Subcutaneous adipose tissue (tissue), 4 donors: ENCODE data around the gene CCDC78. TPM values are rescaled to one million over a fixed set of nuclear protein-coding genes. Genes with fewer than 3 reads are reported as not detected.

Experiments
- total RNA-seq, 4 donors: library from RNA; depleted of rRNA; stranded (reverse); fragments of >200 nt; gene quantifications; one replicate each; pipeline ENCODE4 v1.1.0, GENCODE V29; 2016
- TF ChIP-seq, protein P1 (sequence below): fragments of 450-650 bp; IDR thresholded peaks from one replicate; pipeline ENCODE4 v1.5.1; 2016; ENCODE audit warnings: low read depth, mild to moderate bottlenecking, control low read depth, antibody characterized with exemption, moderate library complexity

The CCDC78 gene
- total RNA-seq, 4 donors from 2014 or later: 0.44 to 2.5 (median 1.5) TPM; not detected in 1

DNA sequence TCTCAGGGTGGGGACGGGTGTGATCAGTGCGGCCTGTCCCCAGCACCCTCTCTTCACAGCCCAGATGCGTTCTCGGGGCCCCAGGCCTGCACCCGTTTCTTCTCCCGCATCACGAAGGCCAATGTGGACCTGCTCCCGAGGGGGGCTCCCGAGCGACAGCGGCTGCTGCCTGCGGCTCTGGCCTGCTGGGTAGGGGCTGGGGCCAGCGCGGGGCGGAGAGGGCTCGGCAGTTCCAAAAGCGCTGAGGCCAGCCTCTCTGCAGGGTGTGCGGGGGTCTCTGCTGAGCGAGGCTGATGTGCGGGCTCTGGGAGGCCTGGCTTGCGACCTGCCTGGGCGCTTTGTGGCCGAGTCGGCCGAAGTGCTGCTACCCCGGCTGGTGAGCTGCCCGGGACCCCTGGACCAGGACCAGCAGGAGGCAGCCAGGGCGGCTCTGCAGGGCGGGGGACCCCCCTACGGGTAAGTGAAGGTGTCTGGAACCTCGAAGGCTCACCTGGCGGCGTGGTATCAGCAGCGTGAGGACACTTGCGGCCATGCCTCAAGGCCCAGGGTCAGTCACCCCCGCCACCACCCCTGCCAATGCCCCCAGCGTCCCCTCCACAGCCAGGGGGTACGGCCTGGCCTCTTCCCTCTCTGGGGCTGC is 38.7 kb upstream of the CCDC78 start:
- TF ChIP-seq, protein P1, sequence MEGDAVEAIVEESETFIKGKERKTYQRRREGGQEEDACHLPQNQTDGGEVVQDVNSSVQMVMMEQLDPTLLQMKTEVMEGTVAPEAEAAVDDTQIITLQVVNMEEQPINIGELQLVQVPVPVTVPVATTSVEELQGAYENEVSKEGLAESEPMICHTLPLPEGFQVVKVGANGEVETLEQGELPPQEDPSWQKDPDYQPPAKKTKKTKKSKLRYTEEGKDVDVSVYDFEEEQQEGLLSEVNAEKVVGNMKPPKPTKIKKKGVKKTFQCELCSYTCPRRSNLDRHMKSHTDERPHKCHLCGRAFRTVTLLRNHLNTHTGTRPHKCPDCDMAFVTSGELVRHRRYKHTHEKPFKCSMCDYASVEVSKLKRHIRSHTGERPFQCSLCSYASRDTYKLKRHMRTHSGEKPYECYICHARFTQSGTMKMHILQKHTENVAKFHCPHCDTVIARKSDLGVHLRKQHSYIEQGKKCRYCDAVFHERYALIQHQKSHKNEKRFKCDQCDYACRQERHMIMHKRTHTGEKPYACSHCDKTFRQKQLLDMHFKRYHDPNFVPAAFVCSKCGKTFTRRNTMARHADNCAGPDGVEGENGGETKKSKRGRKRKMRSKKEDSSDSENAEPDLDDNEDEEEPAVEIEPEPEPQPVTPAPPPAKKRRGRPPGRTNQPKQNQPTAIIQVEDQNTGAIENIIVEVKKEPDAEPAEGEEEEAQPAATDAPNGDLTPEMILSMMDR: no peak

DNA sequence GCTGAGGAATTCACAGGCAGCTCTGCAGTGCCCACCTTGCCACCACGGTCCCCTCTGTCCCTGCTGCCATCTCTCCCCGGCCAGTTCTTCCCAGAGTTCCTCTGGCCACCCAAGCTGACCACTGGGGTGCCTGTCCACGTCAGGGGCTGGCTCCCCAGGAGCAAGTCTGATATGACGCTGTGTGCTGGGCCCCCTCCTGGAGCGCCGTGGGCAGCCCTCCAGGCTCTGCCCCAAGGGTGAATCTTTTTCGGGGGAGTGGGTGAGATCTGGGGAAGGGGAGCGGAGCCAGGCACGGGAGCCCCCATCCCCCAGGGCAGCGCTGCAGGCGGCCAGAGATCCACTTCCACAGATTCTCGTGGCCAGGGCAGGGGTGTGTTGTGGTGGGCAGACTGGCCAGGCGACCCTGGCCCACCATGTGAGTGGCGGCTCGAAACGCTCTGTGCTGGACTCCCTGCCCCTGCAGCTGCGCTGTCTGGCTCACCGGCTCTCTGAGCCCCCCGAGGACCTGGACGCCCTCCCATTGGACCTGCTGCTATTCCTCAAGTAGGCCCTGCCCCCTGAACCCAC is 38.0 kb upstream of the CCDC78 start:
- TF ChIP-seq, protein P1: no peak

DNA sequence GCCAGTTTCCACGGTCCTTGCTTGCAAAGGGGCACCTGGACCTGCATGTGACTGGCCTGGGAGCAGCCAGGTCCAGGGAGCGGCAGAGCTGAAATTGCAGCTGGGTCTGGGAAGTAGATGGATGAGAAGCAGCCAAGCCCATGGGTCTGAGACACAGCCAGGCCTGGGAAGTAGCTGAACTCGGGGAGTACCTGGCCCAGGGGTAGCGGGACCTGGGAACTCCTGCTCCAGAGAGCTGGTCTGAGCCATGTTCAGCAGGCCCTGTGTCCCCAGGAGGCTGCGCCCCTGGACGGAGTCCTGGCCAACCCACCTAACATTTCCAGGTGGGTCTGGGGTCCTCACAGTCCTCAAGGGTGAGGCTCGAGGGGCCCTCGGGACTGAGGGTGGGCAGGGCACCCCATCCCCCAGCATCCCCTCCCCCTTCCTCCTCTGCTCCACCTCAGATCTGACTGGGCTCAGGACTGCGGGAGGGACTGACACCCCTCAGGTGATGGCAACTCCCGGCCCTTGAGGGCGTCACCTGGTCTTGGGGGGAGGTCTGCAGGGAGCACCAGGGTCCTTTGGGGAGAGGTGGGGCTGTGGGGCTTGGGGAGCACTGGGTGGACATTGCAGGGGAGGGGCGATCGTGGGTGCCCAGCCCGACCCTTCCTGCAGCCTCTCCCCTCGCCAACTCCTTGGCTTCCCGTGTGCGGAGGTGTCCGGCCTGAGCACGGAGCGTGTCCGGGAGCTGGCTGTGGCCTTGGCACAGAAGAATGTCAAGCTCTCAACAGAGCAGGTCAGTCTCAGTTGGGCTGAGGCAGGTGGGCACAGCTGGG is 37.3 kb upstream of the CCDC78 start:
- TF ChIP-seq, protein P1: no peak

DNA sequence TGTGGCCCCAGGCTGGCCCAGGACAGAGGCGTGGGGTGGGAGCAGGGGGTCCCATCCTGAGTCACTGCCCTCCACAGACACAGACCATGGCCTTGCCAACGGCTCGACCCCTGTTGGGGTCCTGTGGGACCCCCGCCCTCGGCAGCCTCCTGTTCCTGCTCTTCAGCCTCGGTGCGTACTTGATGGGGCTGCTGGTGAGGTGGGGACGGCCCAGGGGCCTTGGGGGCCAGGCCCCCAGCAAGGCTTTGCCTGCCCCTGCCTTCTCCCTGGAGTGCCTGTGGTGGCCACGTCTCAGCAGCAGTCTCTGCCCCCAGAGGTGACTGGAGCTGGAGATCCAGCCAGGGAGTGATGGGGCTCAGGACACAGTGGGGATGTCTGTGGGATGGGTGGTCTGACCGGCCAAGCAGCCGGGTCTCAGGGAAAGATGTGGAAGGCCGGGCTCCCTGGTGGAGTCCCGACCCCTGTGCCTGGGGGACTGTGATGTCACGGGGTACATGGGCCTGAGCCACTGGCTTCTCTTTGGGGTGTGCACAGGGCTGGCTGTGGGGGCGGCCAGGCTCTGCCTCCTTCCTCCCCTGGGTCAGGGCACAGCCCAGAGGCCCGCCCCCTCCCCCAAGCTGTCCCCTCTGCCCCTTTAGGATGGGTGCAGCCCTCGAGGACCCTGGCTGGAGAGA is 36.5 kb upstream of the CCDC78 start:
- TF ChIP-seq, protein P1: no peak

DNA sequence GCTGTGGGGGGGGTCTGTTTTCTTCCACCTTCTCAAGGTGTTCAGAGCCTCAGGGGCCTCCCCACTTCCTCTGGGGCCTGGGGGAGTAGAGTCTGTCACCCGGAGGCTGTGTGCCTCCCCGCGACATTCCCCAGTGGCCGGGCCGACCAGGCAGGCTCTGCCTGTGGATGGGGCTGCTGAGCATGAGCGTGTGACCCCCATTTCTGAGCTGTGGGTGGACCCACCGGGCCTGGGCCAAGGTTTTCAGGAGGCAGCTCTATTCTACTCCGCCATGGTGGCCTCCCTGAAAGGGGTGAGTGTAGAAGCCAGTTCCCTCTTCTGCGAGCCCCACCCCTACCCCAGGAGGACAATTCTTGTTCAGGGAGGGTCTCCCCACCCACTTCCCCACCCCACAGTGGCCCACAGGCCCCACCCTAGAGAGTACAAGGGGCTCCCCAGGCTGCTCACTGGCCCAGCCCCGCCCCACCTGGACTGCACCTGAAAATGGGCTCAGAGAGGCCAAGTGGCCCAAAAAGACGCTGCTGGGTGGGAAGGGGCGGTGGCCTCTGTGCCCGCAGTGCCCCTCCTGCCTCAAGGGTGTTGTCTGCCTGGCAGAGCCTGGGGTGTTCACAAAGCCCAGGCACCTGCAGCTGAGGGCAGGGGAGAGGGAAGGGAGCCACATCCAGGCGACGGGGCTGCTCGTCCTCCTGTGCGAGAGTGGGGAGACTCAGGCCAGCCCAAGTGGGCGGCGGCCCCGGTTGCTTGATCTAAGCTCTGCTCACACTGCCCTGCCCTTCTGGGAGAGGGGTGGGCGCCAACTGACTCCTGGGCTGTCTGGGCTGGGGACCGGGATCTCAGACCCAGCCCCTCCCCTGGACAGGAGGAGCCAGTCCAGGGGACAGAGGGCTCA is 35.6 kb upstream of the CCDC78 start:
- TF ChIP-seq, protein P1: no peak

DNA sequence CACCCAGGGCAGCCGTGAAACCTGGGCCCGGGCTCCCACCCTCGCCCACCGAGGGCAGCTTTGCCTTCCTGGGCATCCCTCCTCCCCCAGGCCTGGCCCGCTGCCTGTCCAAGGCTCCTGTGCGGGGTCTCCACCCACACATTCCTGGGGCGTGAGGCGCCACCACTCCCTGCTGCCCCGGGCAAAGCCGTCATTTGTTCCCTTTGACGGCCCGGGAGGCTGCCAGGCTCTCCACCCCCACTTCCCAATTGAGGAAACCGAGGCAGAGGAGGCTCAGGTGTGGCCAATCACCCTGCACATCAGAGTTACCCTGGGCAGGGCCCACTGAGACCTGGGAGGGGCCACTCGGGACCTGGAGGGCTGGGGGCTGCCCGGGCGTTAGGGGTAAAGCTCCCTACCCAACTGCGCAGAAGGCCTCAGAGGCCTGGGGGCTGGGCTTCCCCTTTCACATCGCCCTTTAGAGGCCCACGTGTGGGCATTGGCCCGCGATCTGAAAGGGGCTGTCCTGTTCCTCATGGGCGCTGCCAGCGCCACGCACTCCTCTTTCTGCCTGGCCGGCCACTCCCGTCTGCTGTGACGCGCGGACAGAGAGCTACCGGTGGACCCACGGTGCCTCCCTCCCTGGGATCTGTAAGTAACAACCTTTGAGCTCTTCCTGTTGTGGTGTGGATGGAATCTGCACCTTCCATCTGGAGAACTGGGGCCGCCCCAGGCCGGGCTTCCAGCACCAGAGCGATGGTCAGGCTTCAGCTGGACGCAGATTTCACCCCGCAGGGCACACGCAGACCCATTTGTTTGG is 34.5 kb upstream of the CCDC78 start, which contains the start of gene MSLN:
Gene MSLN (plus strand): TSS at position 190 of the 799 bp plus-strand sequence. CDS start 1,947 bp downstream, outside the sequence.
- TF ChIP-seq, protein P1: no peak
